HG02588 (cell line): ENCODE measurements around the gene ARL8B.
"Not testable (repeated sequence)": the region's sequence is repeated elsewhere in the genome, so short reads cannot be mapped to it uniquely, and the experiment has no call there.

Source experiments
- ATAC-seq: cut with Tn5 transposase; IDR thresholded peaks from one replicate; pipeline ENCODE4 v1.9.1; 2021; ENCODE audit warnings: mild to moderate bottlenecking, moderate library complexity; ENCODE audit not compliant: unreplicated experiment

ARL8B gene

DNA sequence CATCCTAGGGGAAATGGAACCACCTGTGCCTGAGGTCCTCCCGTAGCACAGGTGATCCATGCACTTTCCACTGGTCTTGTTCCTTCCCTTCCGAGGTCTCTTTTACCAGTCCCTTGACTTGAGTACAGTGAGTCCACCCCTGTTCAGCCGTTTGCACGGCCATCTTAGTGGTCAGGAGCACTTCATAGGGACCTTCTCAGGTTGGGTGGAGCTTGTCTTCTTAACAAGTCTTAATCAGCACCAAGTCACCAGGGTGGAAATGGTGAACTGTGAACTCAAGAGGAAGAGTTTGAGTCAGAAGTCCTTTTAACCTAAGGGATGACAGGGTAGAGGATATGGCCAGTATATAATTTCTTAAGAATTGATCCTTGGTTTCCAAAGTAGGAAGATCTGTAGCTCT lies 21.4 kb downstream of the ARL8B start:
- ATAC-seq: no peak

DNA sequence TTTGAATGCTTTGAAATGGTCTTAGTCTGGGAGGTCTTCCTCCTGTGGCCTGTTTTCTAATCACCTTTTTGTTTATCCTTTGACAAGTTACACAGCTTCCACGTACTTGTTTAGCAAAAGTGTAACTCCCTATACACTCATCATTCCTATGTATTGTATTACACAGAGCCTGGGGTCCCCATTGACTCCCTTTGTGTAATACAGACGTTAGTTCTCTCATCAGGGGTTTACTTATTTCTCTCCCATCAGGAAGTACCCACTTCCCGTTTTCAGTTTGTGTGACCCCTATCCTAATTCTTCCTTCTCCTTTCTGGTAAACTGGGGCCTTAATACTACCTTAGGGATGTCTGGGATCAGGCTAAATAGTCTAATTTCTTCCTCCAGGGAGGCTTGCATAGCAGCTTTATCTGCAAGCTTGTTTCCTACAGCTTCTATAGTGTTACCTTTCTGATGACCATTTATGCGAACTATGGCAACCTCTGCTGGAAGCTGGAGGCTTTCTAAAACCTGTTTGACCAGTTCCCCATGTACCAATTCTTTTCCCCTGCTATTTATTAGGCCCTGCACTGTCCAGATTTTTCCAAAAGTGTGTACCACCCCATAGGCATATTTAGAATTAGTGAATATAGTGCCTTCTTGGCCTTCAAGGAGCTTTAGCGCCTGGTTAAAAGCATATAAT lies 22.4 kb downstream of the ARL8B start:
- ATAC-seq: no peak

DNA sequence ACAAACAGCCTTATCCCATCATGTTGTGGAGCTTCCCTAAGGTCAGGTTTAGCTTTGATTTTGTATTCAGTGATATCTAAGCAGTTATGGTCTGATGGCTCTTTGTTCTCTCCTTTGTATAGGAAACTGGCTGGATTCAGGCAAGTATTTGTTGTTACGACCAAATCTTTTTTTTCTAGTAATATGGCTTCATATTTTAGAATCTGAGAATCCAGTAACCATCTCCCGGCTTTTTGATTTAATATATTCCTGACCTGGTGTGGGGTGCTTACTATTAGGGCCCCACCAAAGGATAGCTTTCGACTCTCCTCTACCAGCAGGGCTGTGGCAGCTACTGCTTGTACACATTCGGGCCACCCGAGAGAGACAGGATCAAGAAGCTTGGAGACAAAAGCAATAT lies 23.0 kb downstream of the ARL8B start:
- no peak for ATAC-seq

DNA sequence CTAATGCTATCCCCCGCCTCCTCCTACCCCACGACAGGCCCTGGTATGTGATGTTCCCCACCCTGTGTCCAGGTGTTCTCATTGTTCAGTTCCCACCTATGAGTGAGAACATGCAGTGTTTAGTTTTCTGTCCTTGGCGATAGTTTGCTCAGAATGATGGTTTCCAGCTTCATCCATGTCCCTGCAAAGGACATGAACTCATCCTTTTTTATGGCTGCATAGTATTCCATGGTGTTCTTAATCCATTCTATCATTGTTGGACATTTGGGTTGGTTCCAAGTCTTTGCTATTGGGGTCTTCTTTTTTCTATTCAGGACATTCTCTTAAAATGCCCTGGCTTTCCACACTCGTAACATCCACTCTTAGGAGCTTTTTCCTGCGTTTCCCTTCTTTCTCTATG lies 25.1 kb downstream of the ARL8B start:
- ATAC-seq: not testable (repeated sequence)

DNA sequence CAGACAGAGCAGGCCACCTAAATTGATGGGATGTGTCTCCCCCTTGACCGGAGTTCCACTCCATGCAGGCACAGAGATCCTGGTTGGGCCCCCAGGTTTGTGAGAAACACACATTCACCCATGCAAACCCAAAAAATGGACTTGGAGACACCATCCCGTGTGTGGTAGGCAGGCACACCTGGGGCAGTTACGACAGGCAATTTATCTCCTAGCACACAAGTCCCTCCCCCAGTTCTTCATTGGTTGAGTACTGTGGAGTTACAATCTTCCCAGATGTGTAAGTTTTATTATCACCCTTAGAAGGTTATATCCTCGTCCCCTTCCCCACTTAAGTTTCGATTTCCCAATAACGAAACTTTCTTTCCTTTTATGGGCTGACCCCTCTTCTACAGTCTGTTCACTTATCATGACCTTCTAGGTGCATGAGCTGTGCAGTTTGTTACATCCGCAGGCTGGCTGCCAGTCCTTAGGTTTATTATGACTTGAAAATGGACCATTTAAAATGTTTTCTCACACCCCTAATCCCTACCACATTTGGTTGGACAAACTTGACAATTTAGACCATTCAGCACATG lies 27.3 kb downstream of the ARL8B start:
- ATAC-seq: no peak

DNA sequence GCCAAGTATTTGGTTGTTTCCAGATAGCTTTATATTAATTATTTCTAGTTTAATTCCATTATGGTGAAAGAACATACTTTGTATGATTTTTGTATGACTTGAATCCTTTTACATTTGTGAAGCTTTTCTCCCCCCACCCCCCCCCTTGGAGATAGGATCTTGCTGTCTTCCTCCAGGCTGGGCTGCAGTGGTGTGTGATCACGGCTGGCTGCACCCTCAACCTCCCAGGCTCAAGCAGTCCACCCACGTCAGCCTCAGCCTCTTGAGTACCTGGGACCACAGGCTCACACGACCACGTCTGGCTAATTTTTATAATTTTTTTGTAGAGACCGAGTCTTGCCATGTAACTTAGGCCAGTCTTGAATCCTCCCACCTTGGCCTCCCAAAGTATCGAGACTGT lies 29.5 kb downstream of the ARL8B start:
- ATAC-seq: no peak

DNA sequence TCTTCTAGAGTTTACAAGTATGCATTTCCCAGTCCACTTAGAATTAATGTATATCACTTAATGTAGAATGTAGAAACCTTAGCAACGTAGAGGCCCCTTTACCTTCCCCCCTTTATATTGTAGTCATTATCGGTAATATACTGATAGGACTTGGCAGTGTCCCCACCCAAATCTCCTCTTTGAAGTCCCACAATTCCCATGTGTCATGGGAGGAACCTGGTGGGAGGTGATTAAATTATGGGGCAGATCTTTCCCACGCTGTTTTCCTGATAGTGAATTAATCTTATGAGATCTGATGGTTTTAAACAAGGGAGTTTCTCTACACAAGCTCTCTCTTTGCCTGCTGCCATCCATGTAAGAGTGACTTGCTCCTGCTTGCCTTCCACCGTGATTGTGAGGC lies 31.0 kb downstream of the ARL8B start:
- ATAC-seq: no peak

DNA sequence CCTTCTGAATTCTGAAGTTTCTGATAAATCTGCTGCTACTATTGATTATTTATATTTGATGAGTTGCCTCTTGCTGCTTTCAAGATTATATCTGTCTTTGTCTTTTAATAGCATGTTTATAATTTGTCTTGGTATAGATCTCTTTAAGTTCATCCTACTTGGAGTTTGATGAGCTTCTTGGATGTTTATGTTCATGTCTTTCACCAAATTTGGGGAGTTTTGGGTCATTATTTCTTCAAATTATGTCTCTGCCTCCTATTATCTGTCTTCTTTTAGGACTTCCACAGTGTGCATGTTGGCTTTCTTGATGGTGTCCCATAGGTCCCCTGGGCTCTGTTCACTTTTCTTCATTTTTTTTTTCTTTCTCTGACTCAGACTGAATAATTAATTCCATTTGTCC lies 33.1 kb downstream of the ARL8B start:
- ATAC-seq: no peak

DNA sequence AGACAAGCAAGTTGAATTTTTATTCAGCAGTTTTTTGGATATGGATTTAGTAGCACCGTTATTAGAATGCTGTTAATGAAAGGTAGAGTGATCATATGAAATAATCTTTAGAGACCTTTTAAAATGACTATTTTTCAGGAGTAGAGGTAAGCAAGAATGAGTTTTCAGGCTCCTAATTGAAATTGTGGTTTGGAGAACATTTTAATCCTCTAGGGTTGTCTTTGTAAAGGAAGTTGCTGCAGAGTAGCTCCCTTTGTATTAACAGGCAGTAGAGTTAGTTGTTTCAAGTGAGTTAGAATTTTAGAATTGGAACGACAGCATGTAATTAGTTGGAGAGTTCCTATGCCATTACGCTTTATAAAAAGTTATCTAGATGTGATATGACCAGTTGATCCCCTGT lies 38.2 kb downstream of the ARL8B start:
- no peak for ATAC-seq

DNA sequence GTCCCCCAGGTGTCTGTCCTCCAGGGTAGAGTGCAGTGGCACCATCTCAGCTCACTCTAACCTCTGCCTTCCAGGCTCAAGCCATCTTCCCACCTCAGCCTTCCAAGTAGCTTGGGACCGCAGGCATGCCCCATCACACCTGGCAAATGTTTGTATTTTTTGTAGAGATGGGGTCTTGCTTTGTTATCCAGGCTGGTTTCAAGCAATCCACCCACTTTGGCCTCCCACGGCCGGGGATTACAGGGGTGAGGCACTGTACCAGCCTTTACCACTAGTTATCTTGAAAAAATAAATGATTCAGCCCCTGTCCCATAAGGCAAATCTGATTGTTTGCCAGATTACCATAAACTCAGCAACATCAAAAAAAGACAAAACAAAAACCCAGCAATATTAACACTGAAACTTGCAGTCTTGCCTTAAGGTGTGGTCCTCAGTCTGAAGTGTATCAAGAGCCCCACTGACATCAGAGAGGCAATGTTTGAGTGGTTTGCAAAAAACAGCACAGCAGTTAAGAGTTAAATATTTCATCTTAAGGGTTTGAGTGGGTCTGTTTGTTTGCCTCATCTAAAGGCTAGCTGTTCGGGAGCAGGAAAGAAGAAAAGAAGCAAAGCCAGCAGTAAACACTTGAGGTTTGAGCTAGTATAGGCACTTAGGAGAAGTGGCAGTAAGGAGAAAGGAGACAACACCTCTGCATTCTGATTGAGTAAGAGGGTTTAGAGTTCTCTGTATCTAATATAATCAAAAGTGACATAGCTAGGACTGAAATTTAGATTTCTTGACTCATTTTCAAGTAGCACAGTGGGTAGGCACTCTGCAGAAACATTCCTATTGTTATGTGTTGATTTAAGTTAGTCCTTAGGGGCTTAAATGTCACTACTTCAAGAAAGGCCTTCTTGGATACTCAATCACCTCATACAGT lies 39.1 kb downstream of the ARL8B start:
- no peak for ATAC-seq

DNA sequence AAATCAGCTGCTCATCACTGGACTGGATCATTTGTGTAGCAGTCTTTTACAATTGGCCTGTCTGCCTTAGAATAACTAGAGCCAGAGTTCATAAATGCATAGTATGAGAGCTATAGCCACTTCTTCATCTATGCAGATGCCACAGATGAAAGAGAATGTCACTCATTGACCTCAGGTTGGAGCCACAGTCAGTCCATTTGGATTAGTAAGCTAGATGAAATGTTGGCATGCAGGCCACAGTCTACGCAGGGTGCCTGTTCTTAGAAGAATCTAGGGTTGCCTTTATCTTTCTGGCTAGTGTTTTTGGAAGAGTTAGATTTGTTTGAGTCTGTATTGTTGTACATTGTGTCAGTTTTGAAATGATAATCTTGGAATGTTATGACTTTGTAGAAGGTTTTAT lies 40.0 kb downstream of the ARL8B start:
- ATAC-seq: no peak

DNA sequence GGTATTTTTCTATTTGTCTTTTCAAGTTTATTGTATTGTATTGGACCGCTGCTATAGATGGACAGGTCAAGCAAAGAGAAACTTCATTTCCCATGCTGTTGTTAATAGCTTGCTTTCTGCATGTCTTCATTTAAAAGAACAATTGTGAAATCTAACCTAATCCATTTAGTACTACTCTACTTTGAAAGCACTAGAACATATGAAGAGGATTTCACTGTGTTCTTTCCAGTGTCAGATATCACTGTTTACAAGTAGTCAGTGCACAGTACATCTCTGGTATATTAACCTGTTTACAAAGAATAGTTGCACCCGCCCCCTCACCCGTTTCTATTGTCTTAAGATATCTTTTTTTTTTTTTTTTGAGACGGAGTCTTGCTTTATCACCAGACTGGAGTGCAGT lies 43.6 kb downstream of the ARL8B start:
- no peak for ATAC-seq

DNA sequence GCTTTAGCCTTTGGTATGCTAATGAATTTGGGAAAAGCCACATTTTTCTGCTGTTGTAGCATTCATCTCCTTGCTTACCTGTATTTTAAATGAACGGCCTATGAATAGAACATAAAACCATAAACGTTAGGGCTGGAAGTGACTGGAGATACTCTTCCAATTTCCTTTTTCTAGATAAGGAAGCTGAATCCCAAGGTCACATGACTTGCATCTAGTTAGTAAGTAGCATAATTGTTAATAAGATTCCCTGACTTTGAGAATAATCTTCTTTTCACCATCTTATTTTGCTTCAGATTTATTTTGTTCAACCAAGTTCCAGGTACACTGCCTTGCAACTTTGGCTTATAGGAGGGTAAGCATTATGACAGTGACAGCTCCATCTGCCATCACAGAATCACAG lies 44.8 kb downstream of the ARL8B start:
- no peak for ATAC-seq

DNA sequence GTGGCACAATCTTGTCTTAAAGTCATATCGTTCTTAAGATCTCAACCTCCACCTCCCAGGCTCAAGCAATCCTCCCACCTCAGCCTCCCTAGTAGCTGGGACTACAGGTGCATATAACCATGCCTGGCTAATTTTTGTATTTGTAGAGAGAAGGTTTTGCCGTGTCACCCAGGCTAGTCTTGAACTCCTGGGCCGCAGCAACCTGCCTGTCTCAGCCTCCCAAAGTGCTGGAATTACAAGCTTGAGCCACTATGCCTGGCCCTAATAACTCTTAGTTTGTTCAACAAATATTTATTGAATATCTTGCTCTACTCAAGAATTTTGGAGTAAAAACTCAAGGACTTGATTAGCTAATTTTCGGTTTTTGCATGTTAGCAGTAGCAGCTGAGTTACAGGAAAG lies 46.0 kb downstream of the ARL8B start:
- no peak for ATAC-seq

DNA sequence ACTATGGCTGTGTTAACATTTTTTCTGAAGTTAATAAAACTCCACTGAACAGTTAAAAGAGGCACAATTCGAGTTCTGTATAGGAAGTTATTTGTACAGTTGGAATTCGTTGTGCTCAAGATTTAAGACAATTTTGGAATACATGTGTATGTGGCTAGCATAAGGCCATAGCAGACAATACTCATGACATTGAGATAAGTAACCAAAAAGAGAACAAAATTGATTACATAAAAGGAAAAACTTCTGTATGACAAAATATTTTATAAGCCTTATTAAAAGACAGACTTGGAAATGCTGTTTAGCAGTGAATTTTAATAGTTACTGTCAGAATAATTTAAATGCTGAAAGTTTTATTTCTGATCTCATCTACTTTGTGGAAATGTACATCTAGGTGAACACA lies 47.7 kb downstream of the ARL8B start:
- no peak for ATAC-seq

DNA sequence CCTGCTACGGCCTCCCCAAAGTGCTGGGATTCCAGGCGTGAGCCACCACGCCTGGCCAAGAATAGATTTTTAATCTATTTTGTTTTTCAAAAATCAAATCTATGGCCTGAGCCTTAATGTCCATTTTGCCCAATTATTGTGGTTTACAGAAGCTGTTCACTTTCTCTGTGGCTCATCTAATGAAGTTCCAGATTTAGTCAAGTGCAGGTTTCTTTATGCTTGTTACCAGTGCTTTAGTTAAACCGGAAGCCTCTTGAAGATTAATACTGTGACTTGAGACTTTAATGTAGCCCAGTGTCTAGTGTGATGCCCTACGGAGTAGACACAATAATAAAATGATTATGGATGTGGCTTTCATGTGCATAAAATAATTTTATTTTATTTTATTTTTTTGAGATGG lies 48.9 kb downstream of the ARL8B start:
- no peak for ATAC-seq

DNA sequence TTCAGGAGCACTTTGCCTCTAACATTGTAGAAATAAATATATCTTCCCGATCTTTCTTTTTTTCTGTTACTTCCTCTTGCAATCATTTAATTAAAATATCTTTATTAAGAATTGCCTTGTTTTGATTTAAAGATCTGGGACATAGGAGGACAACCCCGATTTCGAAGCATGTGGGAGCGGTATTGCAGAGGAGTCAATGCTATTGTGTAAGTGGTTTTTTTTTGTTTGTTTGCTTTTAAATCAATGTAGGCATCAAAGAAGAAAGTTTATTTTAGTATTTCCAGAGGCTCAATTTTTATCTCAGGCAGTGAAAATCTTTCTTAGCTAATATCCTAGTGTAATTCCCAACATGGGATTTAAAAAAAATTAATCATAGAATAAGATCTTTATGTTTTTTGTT lies 49.9 kb downstream of the ARL8B start:
- ATAC-seq: no peak

DNA sequence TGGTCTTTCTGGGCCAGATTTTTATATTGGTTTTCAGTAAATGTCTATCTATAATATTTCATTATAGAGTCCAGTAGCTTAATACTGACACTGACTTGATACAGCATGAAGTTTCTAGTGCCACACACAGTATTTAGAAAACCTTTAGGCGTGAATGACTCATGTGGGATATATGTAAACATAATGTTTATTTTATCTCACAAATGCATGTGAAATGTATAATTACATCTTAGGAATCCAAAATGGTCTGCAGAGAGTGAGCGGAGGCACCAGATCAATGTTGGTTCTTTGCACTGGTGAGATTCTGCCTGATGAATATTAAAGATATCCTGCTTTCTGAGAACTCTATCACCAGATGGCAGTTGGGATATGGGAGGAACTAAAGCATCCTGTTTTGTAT lies 56.9 kb downstream of the ARL8B start:
- not testable (repeated sequence) for ATAC-seq

DNA sequence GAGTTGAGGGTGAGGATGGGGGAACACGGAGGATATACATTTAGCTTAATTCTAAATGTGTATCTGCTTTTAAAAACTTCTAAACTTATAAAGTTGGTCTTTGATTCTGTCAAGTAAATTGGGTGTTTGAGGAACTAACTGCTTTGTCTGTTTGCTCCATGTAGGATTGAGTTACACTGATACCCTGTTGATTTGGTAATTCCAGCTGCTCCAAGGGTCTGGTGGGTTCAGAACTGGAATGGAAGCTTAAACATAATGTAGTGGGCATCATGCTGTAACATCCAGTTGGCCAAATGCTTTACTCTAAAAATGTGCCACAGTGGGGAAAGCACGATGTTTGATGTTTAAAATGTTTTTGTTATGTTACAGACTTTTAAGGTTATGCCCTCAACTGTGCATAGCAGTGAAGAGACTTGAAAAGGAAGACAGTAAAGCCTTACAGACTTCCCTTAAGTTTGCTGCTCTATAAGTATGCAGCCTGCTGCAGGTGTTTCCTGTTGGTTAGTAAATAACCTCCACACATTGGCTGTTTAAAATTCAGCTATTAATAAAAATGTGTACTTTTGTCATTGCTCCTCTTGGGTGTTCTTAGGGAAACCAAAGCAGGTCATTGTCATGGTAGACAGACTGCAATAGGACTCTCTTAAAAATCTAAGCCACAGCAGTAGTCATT lies 59.5 kb downstream of the ARL8B start:
- ATAC-seq: peak; percentile 74

DNA sequence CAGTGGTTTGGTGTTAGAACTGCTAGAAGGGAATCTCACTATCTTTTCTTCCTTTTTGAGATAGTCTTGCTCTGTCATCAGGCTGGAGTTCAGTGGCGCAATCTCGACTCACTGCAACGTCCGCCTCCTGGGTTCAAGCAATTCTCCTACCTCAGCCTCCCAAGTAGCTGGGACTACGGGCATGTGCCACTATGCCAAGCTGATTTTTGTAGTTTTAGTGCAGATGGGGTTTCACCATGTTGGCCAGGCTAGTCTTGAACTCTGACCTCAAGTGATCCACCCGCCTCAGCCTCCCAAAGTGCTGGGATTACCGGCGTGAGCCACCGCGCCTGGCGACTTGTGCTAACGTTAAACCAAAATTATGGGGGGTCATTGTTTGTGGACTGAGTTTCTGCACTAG lies 61.6 kb downstream of the ARL8B start:
- ATAC-seq: not testable (repeated sequence)

DNA sequence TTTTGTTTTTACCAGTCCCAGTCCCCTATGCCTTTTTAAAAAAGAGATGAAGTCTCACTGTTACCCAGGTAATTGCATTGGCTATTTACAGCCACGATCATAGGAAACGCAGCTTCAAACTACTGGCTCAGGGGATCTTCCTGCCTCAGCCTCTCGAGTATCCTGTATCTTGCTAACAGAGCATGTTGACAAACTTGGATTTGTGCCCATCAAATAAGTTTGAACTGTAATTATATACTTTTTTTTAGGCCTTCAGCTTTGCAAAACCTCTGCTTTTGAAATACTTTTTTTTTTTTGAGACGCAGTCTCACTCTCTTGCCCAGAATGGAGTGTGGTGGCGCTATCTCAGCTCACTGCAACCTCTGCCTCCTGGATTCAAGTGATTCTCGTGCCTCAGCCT lies 62.4 kb downstream of the ARL8B start:
- no peak for ATAC-seq
